RCC 7860 (cell line): Measurements from ENCODE around the gene DNAAF9.
A peak's percentile ranks its signal among the peaks of the same experiment; 100 is the strongest.

Experiments
- DNase-seq: peaks from one replicate; pipeline ENCODE4 v3.0.0-alpha.2; 2015; ENCODE audit warnings: low spot score
- FAIRE-seq: peaks from 2 replicates; lab custom pipeline; 2012; peaks lifted over from hg19 to GRCh38; lab: Jason Lieb, UNC

The DNAAF9 gene

GRCh38 chr20:3412600-3413392 lies 5.3 kb upstream of the DNAAF9 start:
- FAIRE-seq: no peak
- no peak for DNase-seq

- no peak for FAIRE-seq
- DNase-seq: no peak
Observed at GRCh38 chr20:3410464-3410863, 3.0 kb upstream of the DNAAF9 start.

- DNase-seq (no peak), FAIRE-seq (no peak)
Observed at GRCh38 chr20:3409417-3409816, 1.9 kb upstream of the DNAAF9 start.

GRCh38 chr20:3407771-3408637 lies 535 bp upstream of the DNAAF9 start:
- FAIRE-seq (no peak), DNase-seq (peak; percentile 49)

GRCh38 chr20:3406481-3407039 lies 909 bp downstream of the DNAAF9 start:
- DNase-seq (no peak), FAIRE-seq (no peak)

GRCh38 chr20:3405696-3406358 lies 1.6 kb downstream of the DNAAF9 start:
- no peak for FAIRE-seq
- DNase-seq: no peak

- FAIRE-seq (no peak), DNase-seq (no peak)
Observed at GRCh38 chr20:3405139-3405538, 2.3 kb downstream of the DNAAF9 start.

- no peak for FAIRE-seq
- no peak for DNase-seq
Observed at GRCh38 chr20:3404402-3404801, 3.1 kb downstream of the DNAAF9 start.

- DNase-seq: no peak
- FAIRE-seq: no peak
Observed at GRCh38 chr20:3403741-3404140, 3.7 kb downstream of the DNAAF9 start.

- DNase-seq (no peak), FAIRE-seq (no peak)
Observed at GRCh38 chr20:3402453-3402852, 5.0 kb downstream of the DNAAF9 start.

- DNase-seq (no peak), FAIRE-seq (no peak)
Observed at GRCh38 chr20:3400260-3401155, 7.0 kb downstream of the DNAAF9 start.

GRCh38 chr20:3398681-3399252 lies 8.7 kb downstream of the DNAAF9 start:
- FAIRE-seq (no peak), DNase-seq (no peak)

- no peak for DNase-seq
- no peak for FAIRE-seq
Observed at GRCh38 chr20:3396492-3396891, 11.0 kb downstream of the DNAAF9 start.

GRCh38 chr20:3392756-3393155 lies 14.7 kb downstream of the DNAAF9 start:
- DNase-seq (no peak), FAIRE-seq (no peak)

- peak; percentile 90 for FAIRE-seq
- DNase-seq: no peak
Observed at GRCh38 chr20:3390759-3391425, 16.6 kb downstream of the DNAAF9 start.

- DNase-seq (no peak), FAIRE-seq (no peak)
Observed at GRCh38 chr20:3383878-3384495, 23.5 kb downstream of the DNAAF9 start.

- FAIRE-seq: no peak
Observed at GRCh38 chr20:3382836-3383235, 24.6 kb downstream of the DNAAF9 start.

GRCh38 chr20:3380228-3381070 lies 27.0 kb downstream of the DNAAF9 start:
- no peak for FAIRE-seq
- no peak for DNase-seq

More at GRCh38 chr20:3382836-3383235, 24.6 kb downstream of the DNAAF9 start:
- no peak for DNase-seq
